Measurements from ENCODE around the gene ARSK.

The ARSK gene

DNA sequence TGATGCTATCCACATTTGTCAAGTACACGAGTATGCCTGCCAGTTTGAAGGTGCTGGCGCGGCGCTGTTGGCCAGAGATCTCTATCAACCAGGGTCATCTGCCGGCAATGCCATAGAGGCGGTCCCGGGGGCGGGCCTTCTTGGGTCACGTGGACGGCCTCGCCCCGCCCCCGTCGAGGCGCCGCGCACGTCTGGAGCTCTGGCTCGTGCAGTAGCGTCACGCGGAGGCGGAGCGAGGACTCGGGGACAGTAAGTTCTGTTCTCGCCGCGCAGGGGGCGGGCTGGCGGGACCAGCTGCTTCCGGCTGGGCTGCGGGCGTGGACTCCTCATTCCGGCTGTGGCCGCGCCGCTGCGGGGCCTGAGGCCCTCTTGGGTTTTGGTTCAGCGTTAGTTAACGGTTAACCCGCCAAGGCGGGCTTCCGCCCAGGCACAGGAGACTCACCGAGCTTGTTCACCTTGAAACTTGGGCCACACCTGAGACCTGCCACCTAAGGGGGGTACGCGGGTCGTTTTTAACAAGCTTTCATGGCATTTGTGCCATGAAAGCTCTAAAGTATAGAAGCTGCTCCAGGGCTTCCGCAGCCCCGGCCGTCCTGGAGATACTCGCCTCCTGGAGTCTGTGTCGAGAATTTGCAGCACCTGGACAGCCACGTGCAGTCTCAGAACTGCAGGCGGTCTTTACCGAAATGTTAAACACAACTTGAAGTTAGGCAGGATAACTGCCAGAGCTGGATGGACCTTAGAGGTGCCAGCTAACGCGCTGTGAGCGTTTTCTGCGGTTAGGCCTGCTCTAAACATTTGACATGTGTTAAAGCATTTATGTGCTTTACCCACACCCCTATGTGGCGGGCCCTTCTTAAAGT lies 91.9 kb downstream of the ARSK start, which contains the start of gene RFESD:
Gene RFESD, plus strand, starts transcription at position 209 of the 863 bp plus-strand sequence. CDS start 5,495 bp downstream, outside the sequence.
- DNase-seq, result peak; percentile 49 to 99 (median 93)

DNA sequence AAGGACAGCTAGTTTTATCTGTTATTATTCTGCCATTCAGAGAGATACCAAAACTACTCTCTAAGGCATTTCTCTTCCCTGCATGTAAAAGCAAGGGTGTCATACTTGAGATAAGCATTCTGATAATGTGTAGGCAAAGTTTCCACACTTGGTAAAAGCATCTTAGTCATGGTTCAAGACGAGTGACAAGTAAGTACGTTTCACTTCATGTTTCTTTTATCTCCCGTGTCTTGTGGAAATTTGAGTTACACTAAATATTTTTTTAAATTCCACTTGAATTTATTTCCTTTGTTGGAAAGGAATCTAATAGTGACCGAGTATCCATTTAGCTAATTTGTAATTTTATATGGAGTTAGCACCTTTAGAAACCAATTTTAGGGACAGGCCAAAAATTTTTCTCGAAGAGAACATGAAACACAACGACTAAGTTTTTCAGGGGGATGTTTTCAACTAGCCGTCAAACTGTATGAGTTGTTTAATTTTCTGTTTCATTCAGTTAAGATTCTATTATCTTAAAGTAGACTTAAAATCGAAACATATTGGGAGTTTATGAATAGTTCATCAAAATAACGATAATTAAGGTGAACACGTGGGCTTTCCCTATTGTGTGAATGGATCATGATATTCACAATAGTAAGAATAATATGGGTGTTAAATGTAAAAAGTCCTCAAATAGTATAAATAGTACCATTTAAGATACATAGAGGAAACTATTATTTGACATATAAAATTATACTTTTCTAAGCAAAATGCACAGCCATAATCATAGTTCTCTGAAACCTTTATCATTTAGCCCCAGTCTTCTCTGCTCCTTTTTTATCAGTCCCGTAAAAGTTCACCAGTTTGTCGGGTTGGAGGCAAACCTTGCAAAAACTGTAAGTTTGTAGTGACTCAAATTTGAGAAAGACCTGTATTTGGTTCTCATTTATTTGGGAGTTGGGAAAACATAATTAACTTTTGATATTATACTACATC lies 93.3 kb downstream of the ARSK start:
- DNase-seq, result no peak

DNA sequence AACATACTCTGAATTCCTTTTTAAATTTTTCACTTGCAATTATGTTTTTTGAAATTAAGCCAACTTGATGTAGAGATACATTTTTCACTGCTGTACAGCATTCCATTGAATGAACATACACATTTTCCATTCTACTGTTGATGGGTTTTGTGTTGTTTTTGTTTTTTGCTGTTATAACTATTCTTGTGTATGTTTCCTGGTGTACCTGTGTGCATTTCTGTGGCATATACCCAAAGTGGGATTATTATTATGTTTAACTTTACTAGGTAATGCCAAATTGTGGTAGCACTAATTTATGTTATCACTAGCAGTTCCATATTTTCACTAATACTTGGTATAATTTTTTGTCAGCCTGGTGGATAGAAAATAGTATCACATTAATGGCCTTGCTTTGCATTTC lies 94.4 kb downstream of the ARSK start:
- no peak for DNase-seq

DNA sequence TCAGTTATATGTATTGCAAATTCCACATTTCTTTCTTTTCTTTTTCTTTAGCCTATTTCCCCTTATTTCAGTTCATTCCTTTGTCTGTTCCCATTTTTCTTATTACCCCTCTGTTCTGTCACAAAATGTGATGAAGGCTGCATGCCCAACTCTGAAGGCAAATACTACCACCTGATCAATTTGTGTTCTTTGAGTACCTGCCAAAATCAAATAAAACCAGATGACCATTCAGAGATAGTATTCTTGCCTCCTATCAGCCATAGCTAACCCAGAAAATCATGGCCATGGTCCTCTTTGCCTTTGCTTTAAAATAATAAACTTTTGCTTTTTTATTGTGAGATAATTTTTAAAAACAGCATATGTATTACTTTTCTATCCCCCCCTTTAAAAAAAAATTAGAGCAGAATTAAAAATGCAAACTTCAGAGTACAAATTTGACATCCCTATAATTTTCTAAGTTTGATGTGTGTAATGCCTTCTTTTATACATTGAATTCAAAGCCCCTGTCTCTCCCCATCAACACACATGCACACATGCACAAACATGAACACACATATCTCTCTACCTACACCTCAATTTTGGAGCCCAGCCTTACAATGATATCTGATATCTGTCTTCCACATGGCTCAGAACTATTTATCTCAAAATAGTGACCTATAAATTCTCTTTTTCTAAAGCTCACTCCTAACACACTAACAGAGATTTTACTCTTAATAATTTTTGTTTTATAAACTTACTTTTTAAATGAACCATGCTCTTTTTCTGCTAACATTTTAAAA lies 95.1 kb downstream of the ARSK start:
- DNase-seq, result no peak

DNA sequence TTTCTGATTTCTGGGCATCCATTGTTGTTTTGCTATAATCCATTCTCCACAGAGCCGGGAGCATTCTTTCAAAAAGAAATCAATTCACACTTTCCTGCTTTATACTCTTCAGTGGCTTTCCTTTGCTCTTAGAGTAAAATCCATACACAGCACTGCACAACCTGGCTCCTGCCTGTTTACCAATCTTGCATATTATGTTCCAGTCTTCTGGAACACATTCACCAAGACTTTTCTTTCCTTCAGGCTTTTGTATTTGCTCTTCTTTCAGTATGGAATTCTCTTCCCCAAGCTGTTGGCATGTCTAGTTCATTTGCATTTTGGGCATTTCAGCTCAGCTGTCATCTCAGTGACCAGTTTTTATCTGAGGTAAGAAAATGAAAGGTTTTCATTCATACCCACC lies 97.9 kb downstream of the ARSK start:
- no peak for DNase-seq

DNA sequence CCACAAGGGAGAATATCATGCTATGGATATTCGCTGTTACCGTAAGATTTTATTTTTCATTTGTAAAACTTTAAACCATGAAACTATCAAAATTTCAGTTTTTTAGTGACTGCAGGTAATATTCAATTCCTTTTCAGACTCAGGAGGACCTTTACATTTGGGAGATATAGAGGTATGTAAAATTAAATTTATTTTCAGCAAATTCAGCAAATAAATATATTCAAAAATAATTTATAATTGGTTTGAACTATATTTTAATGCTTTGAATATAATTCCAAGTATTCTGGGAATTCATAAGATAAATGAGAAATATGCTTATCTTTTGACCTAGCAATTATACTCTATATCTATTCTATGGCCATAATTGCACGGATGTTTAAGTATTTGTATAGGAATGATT lies 99.3 kb downstream of the ARSK start:
- no peak for DNase-seq
